Stimulated activated CD4-positive, alpha-beta T cell treated with anti-CD3 and anti-CD28 coated beads, Interleukin-4, amount 100 ng/mL, for 4 hours (primary cell): ENCODE measurements around the gene MPC1L.
A peak's percentile ranks its signal among the peaks of the same experiment; 100 is the strongest.
"Not testable (repeated sequence)": the region's sequence is repeated elsewhere in the genome, so short reads cannot be mapped to it uniquely, and the experiment has no call there.

Source experiments
- DNase-seq, 2 experiments: peaks; one replicate each; pipeline ENCODE4 v3.0.0-alpha.2; 2020

MPC1L gene

DNA sequence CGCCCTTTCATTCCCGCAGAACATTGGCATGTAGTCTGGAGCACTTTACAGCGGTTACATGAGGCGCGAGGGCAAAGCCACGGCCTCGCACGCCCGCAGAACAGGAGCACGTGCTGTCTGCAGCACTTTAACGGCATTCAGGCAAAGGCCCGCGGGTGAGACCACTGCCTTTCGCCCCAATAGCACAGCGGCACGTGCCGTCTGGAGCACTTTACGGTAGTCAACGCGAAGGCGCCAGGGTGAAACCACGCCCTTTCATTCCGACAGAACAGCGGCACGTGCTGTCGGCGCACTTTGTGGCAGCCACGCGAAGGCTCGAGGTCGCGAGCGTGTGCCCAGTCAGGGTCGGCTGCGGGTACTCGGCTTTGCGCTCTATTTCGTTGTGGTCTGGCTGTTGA lies at the start of gene MPC1L:
Gene MPC1L (plus strand): TSS at position 290 of the 398 bp plus-strand sequence. CDS start 138 bp downstream, outside the sequence.
- no peak for DNase-seq

DNA sequence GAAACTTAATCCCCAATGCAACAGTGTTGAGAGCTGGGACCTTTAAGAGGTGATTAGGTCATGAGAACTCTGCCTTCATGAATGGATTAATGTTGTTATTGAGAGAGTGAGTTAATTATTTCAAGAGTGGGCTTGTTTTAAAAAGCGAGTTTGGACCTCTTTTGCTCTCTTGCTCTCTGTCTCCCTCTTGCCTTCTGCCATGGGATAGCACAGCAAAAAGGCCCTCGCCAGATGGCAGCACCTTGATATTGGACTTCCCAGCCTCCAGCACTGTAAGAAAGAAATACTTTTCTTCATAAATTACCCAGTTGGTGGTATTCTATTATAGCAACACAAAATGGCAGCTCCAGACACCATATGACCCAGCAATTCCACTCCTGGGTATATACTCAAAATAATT lies 49.5 kb upstream of the MPC1L start:
- no peak for DNase-seq

DNA sequence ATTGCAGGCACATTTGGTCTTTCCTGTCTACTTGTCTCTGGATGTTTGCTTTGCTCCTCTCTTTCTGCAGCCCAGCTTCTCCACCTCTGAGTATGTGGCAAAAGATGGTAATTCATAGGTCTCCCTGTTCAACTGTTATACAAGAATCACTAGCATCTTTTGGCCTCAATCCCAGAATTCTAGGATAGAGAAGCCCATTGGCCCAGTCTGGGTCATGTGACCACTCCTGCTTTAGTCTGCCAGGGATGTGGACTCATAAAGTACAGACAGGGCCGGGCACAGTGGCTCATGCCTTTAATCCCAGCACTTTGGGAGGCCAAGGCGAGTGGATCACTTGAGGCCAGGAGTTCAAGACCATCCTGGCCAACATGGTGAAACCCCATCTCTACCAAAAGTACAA lies 47.8 kb upstream of the MPC1L start:
- not testable (repeated sequence) for DNase-seq

DNA sequence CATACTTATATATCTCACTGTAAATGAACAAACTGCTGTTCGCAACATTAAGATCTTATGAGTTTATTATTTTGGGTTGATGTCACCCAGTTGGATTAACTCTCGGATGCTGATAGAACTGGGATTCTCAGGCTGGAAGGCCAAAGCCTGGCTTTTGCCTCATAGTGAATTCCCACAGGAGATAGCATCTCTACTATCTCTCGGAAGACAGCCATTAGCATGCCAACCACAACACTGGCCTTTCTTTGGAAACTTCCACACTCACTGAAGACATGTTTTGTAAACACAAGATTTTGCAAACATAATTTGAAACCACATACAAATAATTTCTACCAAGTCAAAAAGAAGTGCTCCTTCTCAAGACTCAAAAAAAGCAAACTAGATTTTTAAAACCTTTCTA lies 46.9 kb upstream of the MPC1L start:
- DNase-seq = no peak

DNA sequence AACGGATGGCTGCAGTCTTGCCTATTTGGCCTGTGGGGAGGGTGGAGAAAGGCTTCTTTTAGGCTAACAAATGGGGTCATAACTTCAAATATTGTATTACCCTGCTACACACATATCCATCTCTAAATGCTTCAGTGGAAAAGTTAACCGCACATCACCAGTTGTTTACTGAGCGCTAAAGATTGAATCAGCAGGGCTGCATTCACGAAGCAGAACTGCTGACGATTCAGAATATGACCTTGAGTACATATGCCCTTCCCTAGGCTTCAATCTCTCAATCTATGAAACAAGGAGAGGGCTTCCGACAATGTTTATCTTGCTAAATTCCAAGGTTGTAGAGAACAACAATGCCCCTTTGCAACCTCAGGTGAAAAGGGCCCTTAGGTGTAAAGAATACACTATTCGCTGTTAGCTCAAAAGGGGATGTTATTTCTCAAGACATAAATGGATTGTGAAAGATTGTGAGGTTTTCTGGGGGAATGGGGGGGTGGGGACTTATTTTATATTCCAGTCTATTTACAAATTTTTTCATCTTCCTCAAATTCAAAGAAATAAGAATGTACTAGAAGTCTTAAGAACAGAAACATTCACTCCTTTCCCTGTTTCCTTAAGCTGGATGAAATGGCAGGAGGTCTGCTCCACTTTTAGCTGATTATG lies 45.1 kb upstream of the MPC1L start:
- no peak for DNase-seq

DNA sequence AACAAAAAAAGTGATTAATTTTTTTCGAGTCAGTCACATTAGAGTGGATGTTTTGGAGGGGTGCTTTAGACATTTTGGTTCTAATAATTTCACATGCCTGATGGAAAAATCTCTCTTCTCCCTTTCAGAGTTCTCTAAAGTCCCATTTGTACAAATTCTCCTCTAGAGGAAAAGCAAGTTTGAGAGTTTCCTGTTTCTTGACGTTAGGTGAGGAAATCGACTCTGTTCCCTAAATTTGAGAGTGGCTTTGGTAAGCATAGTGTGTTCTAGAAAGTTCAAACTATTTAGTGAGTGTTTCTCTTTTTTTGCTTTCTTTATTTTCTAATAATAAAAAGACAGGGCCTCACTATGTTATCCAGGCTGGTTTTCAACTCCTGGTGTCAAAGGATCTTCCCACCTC lies 44.1 kb upstream of the MPC1L start:
- no peak for DNase-seq

DNA sequence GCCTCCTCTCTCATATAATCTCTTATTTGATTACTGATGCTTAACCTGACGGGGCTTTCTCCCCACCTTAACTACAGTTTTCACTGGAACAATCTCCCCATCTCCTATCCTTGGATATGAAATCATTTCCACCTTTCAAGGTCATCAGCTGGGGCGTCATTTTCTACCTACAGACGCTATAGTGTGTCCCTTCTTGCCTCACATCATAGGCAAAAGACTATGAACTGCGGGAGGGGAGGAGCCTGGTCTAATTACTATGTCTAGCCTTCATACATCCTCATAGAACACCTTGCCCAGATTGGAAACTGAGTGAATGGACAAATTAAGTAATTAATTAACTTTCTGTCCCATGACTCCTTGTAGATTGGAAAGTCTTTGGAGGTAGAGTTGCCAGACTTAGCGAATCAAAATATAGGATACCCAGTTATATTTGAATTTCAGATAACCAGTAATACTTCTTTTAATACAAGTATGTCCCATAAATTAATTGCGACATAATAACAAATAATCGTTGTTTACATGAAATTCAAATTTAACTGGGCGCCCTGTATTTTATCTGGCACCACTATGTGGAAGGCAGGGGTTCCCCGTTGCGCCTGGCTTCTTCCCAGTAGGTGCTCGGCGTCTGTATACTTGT lies 43.2 kb upstream of the MPC1L start:
- no peak for DNase-seq

DNA sequence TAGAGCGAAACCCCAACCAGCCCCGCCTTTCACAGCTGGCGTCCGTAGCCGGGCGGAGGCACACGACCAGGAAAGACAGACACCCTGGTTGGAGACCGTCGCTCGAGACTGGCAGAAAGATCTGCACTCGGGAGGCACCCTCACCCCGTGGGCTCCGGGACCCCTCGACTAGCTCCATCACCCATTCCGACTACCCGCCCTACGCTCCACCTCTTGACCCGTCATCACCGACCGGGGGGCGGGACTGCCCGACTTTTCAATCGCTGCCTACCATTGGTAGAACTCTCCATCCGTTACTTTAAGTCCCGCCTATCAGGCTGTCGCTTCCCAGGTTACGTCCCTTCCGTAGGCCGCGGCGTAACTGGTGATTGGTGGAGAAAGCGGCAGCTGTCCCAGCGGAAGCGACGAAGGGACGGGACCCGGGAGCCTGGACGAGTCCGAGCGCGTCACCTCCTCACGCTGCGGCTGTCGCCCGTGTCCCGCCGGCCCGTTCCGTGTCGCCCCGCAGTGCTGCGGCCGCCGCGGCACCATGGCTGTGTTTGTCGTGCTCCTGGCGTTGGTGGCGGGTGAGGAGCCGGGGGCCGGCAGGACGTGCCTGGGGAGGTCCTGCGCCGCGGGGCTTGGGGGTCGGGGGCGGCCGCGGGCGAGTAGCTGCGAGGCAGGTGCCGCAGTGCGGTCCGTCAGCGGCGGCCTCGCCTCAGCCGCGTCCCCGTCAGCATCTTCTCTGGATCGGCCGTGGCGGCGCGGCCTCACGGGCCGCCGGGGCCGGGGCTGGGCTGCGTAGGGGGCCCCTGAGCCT lies 42.5 kb upstream of the MPC1L start, which contains the start of gene ATP6AP2:
Gene ATP6AP2 (plus strand): TSS at position 434 of the 799 bp plus-strand sequence. CDS start 96 bp downstream, at position 530.
- peak; percentile 76 to 88 for DNase-seq

DNA sequence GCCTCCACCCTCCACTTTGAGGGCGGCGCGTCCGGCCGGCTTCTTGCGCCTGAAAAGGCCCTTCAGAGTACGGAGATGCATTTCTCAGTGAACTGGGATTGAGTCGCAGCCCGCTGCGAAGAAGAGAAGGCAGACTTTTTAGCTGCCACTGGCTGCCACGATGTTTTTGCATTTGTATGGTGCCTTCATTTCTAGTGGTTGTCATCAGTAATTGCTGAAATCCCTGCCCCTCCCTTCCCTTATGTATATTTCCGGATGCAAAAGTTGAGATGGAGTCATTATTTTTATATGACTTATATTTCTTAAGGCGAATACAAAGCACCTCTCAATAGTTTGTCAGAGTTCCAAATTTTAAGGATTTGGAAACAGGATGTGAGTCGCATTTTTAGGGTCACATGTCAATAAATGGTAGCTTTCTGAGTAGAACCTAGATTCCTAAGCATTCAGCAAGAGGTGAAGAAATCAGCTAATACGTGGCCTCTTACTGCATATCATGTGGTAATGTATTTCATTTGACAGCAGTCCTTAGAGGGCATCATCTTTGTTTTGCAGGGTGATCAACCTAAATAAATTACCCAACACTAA lies 41.8 kb upstream of the MPC1L start:
- no peak for DNase-seq

DNA sequence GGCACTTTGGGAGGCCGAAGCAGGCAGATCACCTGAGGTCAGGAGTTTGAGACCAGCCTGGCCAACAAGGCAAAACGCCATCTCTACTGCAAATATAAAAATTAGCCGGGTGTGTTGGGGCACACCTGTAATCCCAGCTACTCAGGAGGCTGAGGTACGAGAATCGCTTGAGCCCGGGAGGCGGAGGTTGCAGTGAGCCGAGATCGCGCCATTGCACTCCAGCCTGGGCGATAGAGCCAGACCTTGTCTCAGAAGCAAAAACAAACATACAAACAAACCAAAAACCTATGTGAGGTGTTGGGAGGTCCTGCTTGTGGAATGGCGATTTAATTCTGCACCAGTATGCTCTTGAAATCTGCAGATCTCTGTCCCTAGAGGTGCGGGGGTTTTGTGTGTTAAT lies 41.0 kb upstream of the MPC1L start:
- not testable (repeated sequence) for DNase-seq

DNA sequence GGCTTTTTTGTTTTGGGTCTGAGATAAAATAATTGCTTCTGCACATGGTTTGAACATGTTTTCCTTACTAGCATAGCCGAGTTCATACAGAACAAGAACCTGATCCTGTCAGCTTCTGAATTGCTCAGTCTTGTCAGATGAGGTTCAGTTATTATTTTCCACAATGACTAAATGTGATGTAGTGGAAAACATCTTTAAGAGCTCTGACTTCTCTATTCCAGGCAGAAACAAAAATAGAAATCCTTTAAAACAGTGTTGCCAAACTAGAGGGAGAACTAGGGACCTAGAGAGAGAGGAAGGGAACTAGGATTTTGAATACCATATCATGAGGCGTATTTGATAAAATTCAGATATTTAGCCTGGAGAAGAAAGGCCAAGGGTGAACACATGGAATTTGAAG lies 40.4 kb upstream of the MPC1L start:
- no peak for DNase-seq

DNA sequence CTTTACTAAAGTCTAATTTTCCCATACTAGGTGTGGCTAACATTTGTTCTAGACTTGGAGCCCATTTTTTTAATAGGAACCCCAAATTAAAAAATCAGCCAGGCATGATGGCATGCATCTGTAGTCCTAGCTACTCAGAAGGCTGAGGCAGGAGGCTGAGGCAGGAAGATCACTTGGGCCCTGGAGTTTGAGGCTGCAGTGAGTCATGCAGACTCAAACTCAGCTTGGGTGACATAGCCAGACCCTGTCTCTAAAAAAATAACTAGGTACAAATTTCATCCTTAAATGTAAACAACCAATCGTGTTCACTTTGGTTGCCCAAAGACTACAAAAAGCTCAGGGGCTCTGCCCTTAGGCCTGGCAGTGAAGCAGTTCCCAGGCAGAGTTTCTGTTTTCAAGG lies 35.6 kb upstream of the MPC1L start:
- not testable (repeated sequence) for DNase-seq

DNA sequence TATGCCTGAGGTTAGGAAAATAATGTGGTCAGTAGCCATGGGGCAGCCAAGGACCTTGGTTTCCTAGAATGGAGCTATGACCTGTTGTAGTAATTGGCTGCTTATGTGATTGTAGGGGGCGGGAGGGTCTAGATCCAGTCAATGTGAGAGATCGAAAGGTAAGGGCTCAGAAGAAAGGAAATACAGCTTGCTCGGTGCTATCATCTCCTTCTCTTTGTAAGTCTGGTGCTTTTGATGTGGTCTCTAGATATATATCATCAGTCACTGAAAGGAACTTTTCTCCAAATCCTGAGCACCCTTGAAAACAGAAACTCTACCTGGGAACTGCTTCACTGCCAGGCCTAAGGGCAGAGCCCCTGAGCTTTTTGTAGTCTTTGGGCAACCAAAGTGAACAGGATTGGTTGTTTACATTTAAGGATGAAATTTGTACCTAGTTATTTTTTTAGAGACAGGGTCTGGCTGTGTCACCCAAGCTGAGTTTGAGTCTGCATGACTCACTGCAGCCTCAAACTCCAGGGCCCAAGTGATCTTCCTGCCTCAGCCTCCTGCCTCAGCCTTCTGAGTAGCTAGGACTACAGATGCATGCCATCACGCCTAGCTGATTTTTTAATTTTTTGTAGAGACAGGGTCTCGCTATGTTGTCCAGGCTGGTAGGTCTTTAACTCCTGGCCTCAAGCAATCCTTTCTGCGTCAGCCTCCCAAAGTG lies 33.5 kb upstream of the MPC1L start:
- DNase-seq = not testable (repeated sequence)

DNA sequence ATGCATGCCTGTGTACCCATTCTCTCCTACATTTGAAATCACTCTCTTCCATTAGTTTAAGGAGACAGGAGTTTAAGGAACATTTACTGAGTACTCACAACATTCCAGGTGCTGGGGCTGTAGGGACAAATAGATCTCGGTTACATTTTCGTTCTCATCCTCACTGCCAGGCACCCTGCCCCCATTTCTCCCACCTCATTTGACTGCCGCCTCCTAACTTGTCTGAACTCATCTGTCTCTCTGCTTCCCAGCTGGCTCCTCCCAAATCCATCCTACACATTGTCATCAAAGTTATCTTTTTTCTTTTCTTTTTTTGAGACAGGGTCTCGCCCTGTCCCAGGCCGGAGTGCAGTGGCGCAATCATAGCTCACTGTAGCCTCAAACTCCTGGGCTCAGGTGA lies 19.8 kb upstream of the MPC1L start:
- DNase-seq = no peak

DNA sequence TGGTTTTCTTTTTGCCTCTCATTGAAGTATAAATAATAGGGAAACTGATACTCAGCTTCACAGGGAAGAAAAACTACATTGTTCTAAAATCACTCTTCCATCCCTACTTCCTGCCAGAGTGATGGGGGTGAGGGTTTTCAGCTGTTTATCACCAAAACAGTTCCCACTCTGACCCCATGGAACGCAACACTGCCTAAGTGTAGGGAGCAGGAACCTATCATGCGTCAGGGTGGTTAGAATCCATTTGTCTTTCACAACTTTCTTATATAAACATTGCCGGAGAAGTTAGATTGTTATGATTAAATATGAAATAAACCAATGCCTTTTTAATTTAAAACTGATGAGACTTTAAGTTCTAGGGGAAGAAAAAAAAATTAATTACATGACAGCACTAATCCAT lies 15.8 kb upstream of the MPC1L start:
- DNase-seq = no peak

DNA sequence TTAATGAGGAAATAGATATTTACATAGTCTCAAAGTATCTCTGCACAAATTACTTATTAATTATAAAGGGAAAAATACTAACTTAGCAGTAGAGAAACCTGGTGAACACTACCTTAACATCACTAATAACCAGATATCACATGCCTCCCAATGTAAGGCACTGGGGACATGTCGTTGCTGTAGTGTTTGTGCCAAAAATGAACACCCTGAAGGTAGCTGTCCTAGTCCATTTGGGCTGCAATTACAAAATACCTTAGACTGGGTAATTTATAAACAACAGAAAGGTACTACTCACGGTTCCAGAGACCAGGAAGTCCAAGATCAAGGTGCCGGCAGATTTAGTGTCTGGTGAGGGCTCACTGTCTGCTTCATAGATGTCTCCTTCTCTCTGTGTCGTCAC lies 10.7 kb upstream of the MPC1L start:
- DNase-seq = no peak

DNA sequence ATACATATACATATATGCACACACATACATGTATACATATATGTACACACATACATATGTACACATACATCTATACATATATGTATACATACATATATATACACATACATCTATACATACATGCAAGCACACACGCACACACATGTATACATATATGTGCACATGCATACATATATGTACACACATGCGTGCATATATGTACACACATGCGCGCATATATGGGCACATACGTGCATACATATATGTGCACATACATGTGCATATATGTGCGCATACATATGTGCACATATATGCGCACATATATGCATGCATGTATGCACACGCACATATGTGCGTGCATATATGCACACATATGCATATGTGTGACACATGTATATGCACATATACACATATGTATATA lies 7.3 kb upstream of the MPC1L start:
- DNase-seq = no peak

DNA sequence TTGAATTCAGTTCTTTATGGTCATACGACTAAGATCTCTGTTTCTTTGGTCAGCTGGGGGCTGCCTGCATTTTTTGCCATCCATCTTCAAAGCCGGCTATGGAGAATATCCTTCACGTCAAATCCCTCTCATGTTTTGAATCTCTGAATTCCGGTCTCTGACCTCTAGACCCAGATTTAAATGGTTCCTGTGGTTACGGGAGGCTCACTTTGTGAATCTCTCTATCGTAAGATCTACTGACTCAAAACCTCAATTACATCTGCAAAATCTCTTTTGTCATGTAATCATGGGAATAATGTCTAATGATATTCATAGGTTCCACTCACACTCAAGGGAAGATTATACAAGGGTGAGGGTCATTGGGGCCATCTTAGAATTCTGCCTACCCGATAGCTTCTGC lies 5.7 kb upstream of the MPC1L start:
- no peak for DNase-seq

DNA sequence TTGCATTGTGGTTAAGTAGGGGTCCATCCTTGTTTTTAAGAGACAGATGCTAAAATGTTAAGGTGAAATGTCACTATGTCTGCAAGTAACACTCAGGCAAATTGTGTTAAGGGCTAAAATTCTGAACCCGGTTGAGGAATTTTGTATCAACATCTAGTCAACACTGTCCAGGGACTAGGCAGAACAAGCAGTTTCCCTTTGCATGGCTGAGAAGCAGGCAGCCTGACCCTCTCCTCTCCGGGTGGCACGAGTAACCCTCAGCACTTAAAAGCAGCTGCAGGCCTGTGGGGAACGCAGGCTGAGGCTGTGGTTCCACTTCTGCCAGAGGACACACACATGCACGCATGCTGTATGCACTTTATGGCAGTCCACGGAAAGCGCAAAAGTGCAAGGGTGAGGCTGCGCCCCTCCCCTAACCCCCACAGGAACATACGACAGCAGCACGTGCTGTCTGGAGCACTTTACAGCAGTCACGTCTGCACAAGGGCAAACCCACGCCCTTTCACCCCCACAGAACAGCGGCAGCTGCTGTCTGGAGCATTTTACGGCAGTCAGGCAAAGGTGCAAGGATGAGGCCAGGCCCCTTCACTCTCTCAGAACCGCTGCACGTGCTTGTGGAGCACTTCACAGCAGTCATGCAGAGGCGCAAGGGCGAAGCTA lies 619 bp upstream of the MPC1L start:
- no peak for DNase-seq

DNA sequence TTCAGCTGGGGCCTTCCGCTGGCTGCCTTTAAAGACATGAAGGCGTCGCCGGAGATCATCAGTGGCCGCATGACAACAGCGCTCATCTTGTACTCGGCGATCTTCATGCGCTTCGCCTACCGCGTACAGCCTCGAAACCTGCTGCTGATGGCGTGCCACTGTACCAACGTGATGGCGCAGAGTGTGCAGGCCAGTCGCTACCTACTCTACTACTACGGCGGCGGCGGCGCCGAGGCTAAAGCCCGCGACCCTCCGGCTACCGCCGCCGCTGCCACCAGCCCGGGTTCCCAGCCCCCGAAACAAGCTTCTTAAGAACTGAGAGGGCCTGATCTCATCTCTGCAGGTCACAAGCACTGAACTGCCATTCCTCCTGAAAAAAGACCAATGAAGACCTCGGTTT lies 437 bp downstream of the MPC1L start:
- no peak for DNase-seq

DNA sequence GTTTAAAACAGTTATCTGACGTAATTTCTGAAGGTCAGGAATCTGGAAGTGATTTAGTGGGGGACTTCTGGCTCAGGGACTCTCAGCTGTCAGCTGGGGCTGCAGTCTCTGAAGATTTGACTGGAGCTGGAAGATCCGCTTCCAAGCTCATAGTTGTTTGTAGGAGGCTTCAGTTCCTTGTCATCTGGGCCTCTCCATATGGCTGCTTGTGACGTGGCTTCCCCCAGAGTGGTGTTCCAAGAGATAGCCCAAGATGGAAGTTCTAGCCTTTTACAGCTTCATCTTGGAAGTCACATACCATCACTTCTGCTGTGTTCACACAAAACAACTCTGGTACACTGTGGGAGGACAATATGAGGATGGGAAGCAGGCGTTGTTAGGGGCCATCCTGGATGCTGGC lies 2.1 kb downstream of the MPC1L start:
- no peak for DNase-seq

DNA sequence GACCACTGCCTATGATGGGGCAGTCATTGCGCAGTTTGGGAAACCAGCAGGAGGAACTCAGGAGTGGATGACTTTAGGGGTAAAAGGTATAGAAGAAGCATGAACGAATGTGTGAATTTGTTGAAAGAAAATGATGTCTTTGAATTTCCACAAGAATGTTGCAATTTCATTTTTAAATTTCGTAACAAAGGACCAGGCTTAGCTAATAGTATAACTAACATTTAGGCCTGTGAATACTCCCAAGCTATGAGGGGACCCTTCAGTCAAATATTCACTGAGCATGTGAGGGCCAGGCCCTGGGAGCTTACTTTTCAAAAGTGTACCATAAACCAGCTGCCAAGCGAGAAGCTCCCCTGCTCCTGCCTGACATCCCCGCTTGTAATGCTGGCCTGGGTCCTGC lies 5.3 kb downstream of the MPC1L start:
- no peak for DNase-seq
